HCT116 (cell line): ENCODE measurements around the gene GNAI2. TPM values are rescaled to one million over a fixed set of nuclear protein-coding genes. Genes with fewer than 3 reads are reported as not detected.

Experiments used
- ATAC-seq: fragments of 200-7000 bp; cut with Tn5 transposase; 2 replicates; pipeline ENCODE4 v1.9.1; 2020; ENCODE audit warnings: mild to moderate bottlenecking, moderate library complexity
- BruUV-seq: library from RNA; stranded (reverse); fragments of 400-500 nt; replicated peaks from 2 replicates; lab custom pipeline; 2021; lab: Mats Ljungman, UMichigan
- CTCF ChIA-PET: fragments of 300-600 bp; sonication (Branson Sonifier 250); formaldehyde crosslinking; loops from one replicate; lab custom pipeline; 2021; ENCODE audit warnings: antibody characterized with exemption; lab: Charles Lee
- POLR2A ChIA-PET: fragments of 300-600, 350-600 bp; sonication (Branson Sonifier 250); formaldehyde crosslinking; loops from one replicate; lab custom pipeline; 2021; ENCODE audit warnings: antibody characterized with exemption; lab: Charles Lee
- RAD21 ChIA-PET, 2 experiments: fragments of 300-600 bp; sonication (Branson Sonifier 250); formaldehyde crosslinking; loops; one replicate each; lab custom pipeline; 2023; ENCODE audit warnings: low total read pairs in 2 of 2; ENCODE audit not compliant: uncharacterized antibody in 2 of 2, unreplicated experiment in 2 of 2, low non-redundant PET in 1 of 2; lab: Charles Lee
- DNase-seq: peaks from one replicate; pipeline ENCODE4 v3.0.0-alpha.2; 2010; ENCODE audit warnings: low read depth, low spot score
- H2AFZ ChIP-seq: fragments of 200-600 bp; shearing (Covaris generic), sonication (generic); 2 replicates; pipeline ENCODE4 v1.6.1; 2017; ENCODE audit warnings: low read depth, mixed run types, mixed read lengths, antibody characterized with exemption, low read length; ENCODE audit not compliant: poor library complexity, severe bottlenecking
- H3K27ac ChIP-seq: 2 replicates; pipeline ENCODE4 v1.5.1; 2012; ENCODE audit warnings: low read depth, low read length
- H3K27me3 ChIP-seq: fragments of 200-600 bp; sonication (generic); 2 replicates; pipeline ENCODE4 v1.6.1; 2016; ENCODE audit warnings: mixed run types, low read length, mixed read lengths; ENCODE audit not compliant: insufficient read depth
- H3K36me3 ChIP-seq, 2 experiments: fragments of 200-500 bp in 1 of 2; fragments of 200-600 bp in 1 of 2; sonication (Bioruptor generic) in 1 of 2; sonication (generic) in 1 of 2; 2 replicates each; pipeline versions ENCODE4 v1.5.1 to v1.6.1; 2014 to 2016; ENCODE audit warnings: low read length in 2 of 2, inconsistent platforms in 1 of 2, mixed read lengths in 1 of 2, mixed run types in 1 of 2; ENCODE audit not compliant: insufficient read depth in 2 of 2, control insufficient read depth in 1 of 2
- H3K4me1 ChIP-seq, 2 experiments: fragments of 200-600 bp in 1 of 2; sonication (generic) in 1 of 2; 2 replicates each; pipeline versions ENCODE4 v1.5.1 to v1.6.1; 2012 to 2017; ENCODE audit warnings: low read length in 2 of 2, inconsistent platforms in 1 of 2, mild to moderate bottlenecking in 1 of 2, mixed read lengths in 1 of 2, mixed run types in 1 of 2, moderate library complexity in 1 of 2; ENCODE audit not compliant: insufficient read depth in 2 of 2, control insufficient read depth in 1 of 2
- H3K4me2 ChIP-seq: fragments of 200-600 bp; sonication (generic); 2 replicates; pipeline ENCODE4 v1.6.1; 2017; ENCODE audit warnings: mixed run types, low read length, mixed read lengths
- H3K4me3 ChIP-seq, 2 experiments: fragments of 200-600 bp in 1 of 2; sonication (generic) in 1 of 2; replicated peaks in 1 of 2; 2 replicates each; pipeline ENCODE4 v1.5.1; 2011 to 2016; ENCODE audit warnings: low read length in 2 of 2, control low read depth in 1 of 2, low read depth in 1 of 2, mild to moderate bottlenecking in 1 of 2, mixed read lengths in 1 of 2, mixed run types in 1 of 2
- H3K79me2 ChIP-seq: fragments of 200-600 bp; sonication (generic); 2 replicates; pipeline ENCODE4 v1.6.1; 2017; ENCODE audit warnings: mild to moderate bottlenecking, mixed run types, low read length, moderate library complexity, mixed read lengths; ENCODE audit not compliant: insufficient read depth
- H3K9ac ChIP-seq: fragments of 200-600 bp; sonication (generic); 2 replicates; pipeline ENCODE4 v1.6.1; 2016; ENCODE audit warnings: low read length, mixed read lengths
- H3K9me2 ChIP-seq: fragments of 200-600 bp; sonication (generic), shearing (Covaris generic); 2 replicates; pipeline ENCODE4 v1.6.1; 2017; ENCODE audit warnings: mixed run types, mild to moderate bottlenecking, moderate library complexity; ENCODE audit not compliant: insufficient read depth
- H3K9me3 ChIP-seq, 2 experiments: fragments of 200-500 bp in 1 of 2; fragments of 200-600 bp in 1 of 2; sonication (Bioruptor generic) in 1 of 2; sonication (generic) in 1 of 2; 2 replicates each; pipeline ENCODE4 v1.6.1; 2014 to 2017; ENCODE audit warnings: low read length in 2 of 2, mixed read lengths in 2 of 2, inconsistent platforms in 1 of 2, low read depth in 1 of 2, mild to moderate bottlenecking in 1 of 2, mixed run types in 1 of 2, moderate library complexity in 1 of 2; ENCODE audit not compliant: control insufficient read depth in 1 of 2, insufficient read depth in 1 of 2
- H4K20me1 ChIP-seq: fragments of 200-600 bp; sonication (generic), shearing (Covaris generic); 2 replicates; pipeline ENCODE4 v1.6.1; 2017; ENCODE audit warnings: mixed run types, mild to moderate bottlenecking, moderate library complexity; ENCODE audit not compliant: insufficient read depth
- CBX3 ChIP-seq: IDR thresholded peaks from 2 replicates; pipeline ENCODE4 v1.6.1; 2012; ENCODE audit warnings: low read depth
- CEBPB ChIP-seq: IDR thresholded peaks from 2 replicates; pipeline ENCODE4 v1.6.1; 2012; ENCODE audit warnings: low read depth
- EGR1 ChIP-seq: IDR thresholded peaks from 2 replicates; pipeline ENCODE4 v1.6.1; 2012; ENCODE audit warnings: low read depth
- ELF1 ChIP-seq: IDR thresholded peaks from 2 replicates; pipeline ENCODE4 v1.6.1; 2012; ENCODE audit warnings: low read depth, borderline replicate concordance
- EZH2 ChIP-seq: fragments of 200-600 bp; sonication (generic); IDR thresholded peaks from 2 replicates; pipeline ENCODE4 v1.6.1; 2017; ENCODE audit warnings: antibody characterized with exemption, mixed run types
- EZH2phosphoT487 ChIP-seq: fragments of 200-600 bp; IDR thresholded peaks from 2 replicates; pipeline ENCODE4 v1.6.1; 2018; ENCODE audit warnings: antibody characterized with exemption, borderline replicate concordance
- FOSL1 ChIP-seq: IDR thresholded peaks from 2 replicates; pipeline ENCODE4 v1.6.1; 2012; ENCODE audit warnings: low read depth
- JUND ChIP-seq: IDR thresholded peaks from 2 replicates; pipeline ENCODE4 v1.6.1; 2012
- MAX ChIP-seq: IDR thresholded peaks from 2 replicates; pipeline ENCODE4 v1.6.1; 2012
- POLR2A ChIP-seq: IDR thresholded peaks from 2 replicates; pipeline ENCODE4 v1.7.0; 2011; ENCODE audit warnings: borderline replicate concordance; ENCODE audit not compliant: insufficient read depth, insufficient read length; ENCODE audit errors: extremely low read depth
- POLR2AphosphoS5 ChIP-seq: IDR thresholded peaks from 2 replicates; pipeline ENCODE4 v1.6.1; 2011; ENCODE audit warnings: mild to moderate bottlenecking, low read depth, low read length, moderate library complexity
- REST ChIP-seq: IDR thresholded peaks from 2 replicates; pipeline ENCODE4 v1.6.1; 2012; ENCODE audit warnings: low read depth
- SIN3A ChIP-seq: IDR thresholded peaks from 2 replicates; pipeline ENCODE4 v1.6.1; 2012; ENCODE audit warnings: low read depth
- SP1 ChIP-seq: IDR thresholded peaks from 2 replicates; pipeline ENCODE4 v1.6.1; 2012; ENCODE audit warnings: low read depth
- SRF ChIP-seq: IDR thresholded peaks from 2 replicates; pipeline ENCODE4 v1.6.1; 2012; ENCODE audit warnings: low read depth
- YY1 ChIP-seq: IDR thresholded peaks from 2 replicates; pipeline ENCODE4 v1.6.1; 2011; ENCODE audit warnings: low read length, low read depth, moderate library complexity, mild to moderate bottlenecking; ENCODE audit not compliant: insufficient replicate concordance; ENCODE audit errors: extremely low read depth
- ZFX ChIP-seq: fragments of 450-650 bp; IDR thresholded peaks from 2 replicates; pipeline ENCODE4 v1.6.1; 2017
- intact Hi-C: fragments of 100-400 bp; cut with micrococcal nuclease; formaldehyde crosslinking; loops from 2 replicates; pipeline ENCODE4 v1.10.0; 2022
- total RNA-seq: library from RNA; stranded (reverse); gene quantifications from one replicate; pipeline ENCODE4 v1.2.1, GENCODE V29; 2021; ENCODE audit not compliant: unreplicated experiment
- TF ChIP-seq, protein P1 (sequence below): IDR thresholded peaks from 2 replicates; pipeline ENCODE4 v1.6.1; 2011; ENCODE audit warnings: mild to moderate bottlenecking, low read length, moderate library complexity; ENCODE audit not compliant: insufficient replicate concordance; ENCODE audit errors: extremely low read depth
- TF ChIP-seq, protein P2 (sequence below): IDR thresholded peaks from 2 replicates; pipeline ENCODE4 v1.6.1; 2012

Gene GNAI2
- total RNA-seq, 1 experiment from 2014 or later: 170 TPM

- Histone ChIP-seq H3K4me3 (peak overlapping the region in 1 of 2 experiments; percentile 69; a peak in 1 of 4 replicates), H4K20me1 (no peaks in the 10 kb centered on the region), H3K4me1 (peaks cover 10 to 41% of the 10 kb centered on the region in 2 experiments; a peak in 3 of 4 replicates), H3K36me3 (no peaks in the 10 kb centered on the region), H3K9ac (peak overlapping the region; percentile 46; the same call in 1 of the 2 replicates), H3K27me3 (no peaks in the 10 kb centered on the region), H3K4me2 (peak overlapping the region; percentile 98), H3K79me2 (no peaks in the 10 kb centered on the region), H3K9me3 (no peaks in the 10 kb centered on the region), H3K27ac (no peak overlapping the region), H2AFZ (no peak overlapping the region), H3K9me2 (no peaks in the 10 kb centered on the region)
- intact Hi-C loops: no loop called here
- ChIA-PET RAD21 (interaction anchor here in 1 of 2 experiments (0.7 to 1.9 kb wide), 2 partner anchors 9 to 62 kb away, joined by 3 to 7 read pairs; no protein-coding TSS in a partner anchor), POLR2A (interaction anchor here (1.7 kb wide), 1 partner anchor 22 kb away, joined by 4 read pairs; no protein-coding TSS in a partner anchor), CTCF (interaction anchor here (1.4 to 1.8 kb wide), 3 partner anchors 9 to 22 kb away, joined by 3 to 11 read pairs (median 7); no protein-coding TSS in a partner anchor)
- no peak for ATAC-seq
- TF ChIP-seq POLR2AphosphoS5 (no peak), JUND (no peak), ZFX (no peak), MAX (no peak), FOSL1 (no peak), CEBPB (no peak), POLR2A (no peak), SIN3A (no peak), ELF1 (no peak), SP1 (no peak), SRF (no peak), EZH2 (no peak), REST (no peak), YY1 (no peak), EZH2phosphoT487 (no peak), EGR1 (no peak), CBX3 (no peak)
- TF ChIP-seq, protein P1, sequence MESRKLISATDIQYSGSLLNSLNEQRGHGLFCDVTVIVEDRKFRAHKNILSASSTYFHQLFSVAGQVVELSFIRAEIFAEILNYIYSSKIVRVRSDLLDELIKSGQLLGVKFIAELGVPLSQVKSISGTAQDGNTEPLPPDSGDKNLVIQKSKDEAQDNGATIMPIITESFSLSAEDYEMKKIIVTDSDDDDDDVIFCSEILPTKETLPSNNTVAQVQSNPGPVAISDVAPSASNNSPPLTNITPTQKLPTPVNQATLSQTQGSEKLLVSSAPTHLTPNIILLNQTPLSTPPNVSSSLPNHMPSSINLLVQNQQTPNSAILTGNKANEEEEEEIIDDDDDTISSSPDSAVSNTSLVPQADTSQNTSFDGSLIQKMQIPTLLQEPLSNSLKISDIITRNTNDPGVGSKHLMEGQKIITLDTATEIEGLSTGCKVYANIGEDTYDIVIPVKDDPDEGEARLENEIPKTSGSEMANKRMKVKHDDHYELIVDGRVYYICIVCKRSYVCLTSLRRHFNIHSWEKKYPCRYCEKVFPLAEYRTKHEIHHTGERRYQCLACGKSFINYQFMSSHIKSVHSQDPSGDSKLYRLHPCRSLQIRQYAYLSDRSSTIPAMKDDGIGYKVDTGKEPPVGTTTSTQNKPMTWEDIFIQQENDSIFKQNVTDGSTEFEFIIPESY: no peak
- TF ChIP-seq, protein P2, sequence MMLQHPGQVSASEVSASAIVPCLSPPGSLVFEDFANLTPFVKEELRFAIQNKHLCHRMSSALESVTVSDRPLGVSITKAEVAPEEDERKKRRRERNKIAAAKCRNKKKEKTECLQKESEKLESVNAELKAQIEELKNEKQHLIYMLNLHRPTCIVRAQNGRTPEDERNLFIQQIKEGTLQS: no peak
- no peak for DNase-seq
- BruUV-seq: no TSS peak
Measured at GRCh38 chr3:50203809-50204803, 31.9 kb upstream of the GNAI2 start.
